ENCODE results near the gene ENC1.

ENC1 gene

DNA sequence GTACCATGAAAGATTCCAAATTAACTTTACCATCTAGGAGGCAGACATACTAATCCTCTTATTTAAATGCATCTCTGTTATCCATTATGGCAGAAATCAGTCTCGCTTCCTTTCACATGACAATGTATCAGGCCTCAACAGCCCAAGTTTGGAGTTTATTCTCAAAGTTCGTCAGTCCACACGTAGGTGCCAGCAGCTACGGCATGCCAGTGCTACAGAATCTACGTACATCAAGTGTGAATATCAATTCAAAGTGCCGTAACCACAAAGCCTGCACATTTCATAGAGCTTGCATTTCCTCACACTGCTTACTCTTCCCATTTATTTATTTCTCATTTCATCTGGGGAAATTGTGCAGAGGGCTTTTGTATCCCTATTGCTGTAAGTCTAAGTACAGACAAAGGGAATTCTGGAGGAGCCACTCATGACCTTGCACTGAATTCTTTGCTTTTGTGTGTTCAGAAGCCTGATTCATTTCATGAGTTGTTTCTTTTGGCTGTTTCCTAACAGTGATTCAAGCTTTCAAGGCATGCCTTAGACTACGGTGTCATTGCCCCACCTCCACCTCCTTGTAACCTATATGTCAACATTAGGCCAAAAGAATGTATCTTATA, 10.0 kb downstream of the ENC1 start:
- DNase-seq = no peak

DNA sequence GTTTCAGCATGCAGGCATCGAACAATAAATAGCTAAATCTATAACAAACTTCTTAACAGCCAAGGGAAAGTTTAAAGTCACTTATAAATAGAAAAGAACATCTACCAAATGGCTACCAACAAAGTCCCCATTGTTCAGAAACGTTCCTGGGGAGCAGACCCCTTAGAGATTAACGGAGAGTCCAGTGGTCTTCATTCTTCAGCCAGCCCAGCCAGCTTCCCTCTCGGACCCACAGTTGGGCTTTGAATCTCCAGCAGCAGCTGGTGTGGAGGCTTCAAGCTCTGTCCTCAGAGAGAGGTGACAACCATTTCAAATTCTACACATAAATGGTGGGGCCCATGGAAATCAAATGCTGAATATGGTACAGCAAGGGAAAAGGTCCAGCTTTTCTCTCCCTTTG, 11.2 kb downstream of the ENC1 start:
- DNase-seq = no peak

DNA sequence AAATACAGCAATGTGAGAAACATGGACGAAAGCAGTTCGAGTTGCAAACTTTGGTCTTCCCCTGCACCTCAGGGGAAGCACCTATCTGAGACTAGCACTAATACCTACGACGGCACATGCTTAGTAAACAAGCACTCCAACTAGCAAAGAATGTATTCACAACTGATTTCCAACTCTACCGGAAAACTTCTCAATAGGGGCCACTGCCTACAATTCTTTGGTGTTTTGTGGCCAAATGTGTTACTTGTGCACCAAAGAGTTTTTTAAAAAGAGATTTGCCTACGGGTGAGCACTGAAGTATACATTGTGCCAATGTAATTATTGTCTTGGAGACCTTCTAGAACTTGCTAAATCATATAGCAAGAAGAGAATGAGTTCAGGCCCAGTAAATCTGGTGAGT, 12.2 kb downstream of the ENC1 start:
- no peak for DNase-seq

DNA sequence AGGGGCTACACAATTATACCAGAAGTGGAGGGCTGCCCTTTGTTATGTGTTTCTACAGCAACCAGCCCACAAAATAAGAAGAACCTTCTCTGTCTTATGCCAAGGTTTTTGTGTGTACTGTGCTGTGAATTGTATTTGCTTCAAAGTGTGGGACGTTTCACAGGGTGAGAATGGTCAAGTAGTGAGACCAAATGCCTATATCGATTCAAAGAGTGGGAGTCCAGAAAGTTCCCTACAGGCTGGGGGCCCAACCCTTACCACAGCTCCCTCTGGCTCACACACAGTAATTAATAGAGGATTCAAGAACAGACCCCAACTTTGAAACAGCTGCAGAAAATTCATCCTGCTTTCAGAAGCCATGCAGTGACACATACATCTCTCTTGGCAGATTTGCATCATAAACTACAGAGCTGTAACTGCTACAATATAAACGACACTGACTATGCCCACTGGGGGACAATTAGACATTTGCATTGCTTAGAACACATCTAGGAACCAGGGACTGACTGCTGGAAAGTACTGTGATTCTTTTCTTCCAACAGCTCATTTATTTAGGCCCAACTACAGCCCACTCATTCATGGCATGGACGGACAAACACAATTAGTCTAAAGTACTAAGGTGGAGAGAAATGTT, 12.8 kb downstream of the ENC1 start:
- no peak for DNase-seq

DNA sequence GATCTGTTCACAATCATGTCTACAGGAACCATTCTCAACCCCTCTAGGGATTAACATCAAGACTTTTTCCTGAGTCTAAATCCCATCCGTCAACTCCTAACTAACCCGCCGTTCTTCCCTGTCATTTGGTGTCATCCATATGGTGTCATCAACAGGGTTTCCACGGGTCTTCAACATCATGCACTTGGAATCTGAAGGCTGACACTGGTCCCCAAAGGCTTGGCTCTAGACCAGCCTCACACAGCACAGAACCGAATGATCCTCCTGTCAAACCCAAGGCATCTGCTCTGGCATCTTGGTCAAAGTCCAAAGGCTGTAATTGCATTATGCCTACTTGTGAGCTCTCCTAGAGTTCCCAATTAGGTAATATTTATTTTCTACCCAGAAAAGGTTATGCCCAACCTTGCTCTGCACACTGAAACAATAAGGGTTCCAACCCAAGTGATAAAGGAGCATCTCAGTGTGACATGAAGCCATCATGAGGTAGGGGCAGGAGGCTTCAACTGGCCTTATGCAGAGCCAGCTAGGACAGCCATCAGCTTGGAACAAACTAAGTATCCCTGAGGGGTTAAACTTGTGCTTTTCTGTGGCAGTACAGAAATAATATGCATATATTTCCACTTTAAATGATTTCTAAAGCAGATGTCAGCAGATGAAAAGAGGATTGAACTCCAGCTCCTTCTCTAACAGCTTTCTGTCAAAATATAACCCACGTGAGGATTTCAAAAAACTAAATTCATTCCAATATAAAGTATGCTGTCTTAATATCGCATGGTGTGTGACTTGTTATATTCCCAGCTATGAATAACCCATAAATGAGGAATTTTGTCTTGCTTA, 13.9 kb downstream of the ENC1 start:
- DNase-seq = no peak

DNA sequence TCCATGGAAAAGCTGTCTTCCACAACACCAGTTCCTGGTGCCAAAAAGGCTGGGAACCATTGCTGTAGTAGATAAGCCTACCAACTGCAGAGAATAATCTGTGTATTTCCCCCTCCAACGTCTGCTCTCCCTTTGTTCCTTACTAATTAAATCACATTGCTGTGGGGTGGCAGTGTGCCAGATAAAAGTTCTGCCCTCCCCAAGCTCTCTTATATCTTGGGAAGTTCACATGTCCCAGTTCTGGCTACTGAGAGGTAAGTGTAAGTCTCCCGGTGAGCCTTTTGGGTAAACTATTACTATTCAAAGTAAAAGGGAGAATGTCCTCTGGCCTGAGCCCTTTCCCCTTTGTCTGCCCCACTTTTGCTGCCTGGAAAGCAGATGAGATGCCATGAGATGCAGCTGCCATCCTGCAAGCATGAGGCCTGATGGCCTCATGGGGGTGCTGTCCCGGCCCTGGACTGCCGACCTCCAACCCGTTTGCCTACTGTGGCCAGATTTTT, 14.7 kb downstream of the ENC1 start:
- no peak for DNase-seq

DNA sequence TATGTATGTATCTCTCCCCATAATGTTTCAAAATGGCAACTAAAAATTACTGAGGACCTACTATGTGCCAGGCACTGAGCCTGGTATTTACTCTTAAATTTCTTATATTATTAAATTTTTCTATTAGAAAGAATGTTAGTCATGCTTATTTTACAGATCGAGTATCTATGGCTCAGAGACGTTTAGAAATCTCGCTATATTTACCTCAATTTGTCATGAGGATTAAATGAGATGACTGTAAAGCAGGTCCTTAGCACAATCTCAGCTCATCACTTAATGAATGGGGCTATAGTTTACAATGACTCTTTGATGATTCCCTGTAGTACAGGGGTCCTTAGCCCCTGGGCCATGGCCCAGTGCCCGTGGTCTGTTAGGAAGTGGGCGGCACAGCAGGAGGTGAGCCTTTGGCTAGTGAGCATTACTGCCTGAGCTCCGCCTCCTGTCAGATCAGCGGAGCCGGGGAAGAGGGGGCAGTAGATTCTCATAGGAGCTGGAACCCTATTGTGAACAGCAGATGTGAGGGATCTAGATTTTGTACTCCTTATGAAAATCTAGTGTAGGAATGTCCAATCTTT, 15.5 kb downstream of the ENC1 start:
- DNase-seq = no peak

DNA sequence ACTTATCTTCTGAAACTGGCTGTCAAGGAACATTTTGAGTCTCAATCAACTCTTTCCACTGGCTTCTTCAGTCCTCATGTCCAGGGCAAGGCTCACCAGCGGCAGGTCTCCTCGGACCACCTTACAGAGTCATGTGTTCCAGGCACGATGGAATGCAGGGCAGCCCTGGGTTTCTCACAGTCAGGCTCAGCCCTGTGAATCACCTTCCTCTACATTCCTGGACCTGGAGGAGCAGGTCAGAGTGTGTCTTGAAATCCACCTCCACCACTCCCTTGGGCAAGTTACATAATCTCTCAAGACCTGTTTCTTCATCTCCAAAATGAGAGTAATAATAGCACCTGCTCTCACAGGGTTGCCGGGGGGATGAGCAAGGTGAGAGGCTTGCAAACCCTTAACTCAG, 16.0 kb downstream of the ENC1 start:
- DNase-seq = no peak

DNA sequence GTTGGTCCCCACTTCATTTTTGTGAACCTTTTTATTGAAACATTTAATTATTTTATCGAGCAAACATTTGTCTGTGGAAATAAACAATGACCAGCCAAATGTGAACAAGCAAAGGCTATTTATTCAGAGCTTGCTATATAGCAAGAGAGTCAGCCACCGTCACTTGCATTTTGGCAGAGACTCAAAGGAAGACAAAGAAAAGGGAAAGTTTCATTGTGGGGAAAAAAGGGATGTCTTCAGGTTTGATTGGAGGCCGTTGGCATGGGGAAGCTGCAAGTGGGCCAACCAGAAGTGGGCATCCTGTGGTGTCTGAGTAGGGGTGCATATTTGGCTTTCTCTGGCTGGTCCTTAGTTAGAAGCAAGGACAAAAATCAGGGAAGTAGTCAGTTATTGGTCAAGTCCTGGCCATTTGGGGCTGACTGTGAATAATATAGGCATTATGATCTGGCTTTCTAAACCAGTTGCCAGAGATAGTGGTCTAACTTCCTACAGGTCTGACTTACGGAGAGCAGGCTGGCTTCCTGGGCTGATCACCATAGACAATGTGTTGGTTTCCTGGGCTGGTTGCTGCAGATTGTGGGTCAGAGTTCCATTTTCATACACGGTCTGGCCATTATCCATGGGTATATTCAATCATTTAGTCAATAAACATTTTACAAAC, 16.6 kb downstream of the ENC1 start:
- DNase-seq = no peak

DNA sequence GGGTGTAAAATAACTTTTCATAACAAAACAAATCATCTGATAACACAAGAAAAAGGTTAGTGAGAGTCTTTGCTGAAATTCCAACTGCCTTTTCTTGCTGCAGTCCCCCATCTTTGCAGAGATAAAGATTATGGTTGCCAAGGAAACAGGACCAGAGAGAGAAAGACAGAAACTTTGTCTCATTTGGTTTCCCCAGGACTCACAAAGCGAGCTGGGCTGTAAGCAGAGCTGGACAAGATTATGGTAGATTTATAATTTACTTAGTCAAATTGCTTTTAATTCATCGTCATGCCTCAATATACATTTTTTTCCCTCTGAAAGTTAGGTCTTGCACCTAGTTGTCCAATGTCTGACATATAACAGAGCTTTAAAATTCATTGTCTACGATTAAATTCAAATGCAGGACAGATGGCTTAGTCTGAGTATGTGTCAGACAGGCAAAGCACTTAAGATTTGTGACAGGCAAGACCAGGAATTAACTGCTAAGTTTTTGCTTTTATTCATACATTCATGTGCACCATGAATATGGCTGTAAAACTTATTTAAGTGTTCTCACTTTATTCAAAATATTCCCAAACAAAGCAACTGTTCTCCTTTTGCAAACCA, 17.4 kb downstream of the ENC1 start:
- DNase-seq = no peak

DNA sequence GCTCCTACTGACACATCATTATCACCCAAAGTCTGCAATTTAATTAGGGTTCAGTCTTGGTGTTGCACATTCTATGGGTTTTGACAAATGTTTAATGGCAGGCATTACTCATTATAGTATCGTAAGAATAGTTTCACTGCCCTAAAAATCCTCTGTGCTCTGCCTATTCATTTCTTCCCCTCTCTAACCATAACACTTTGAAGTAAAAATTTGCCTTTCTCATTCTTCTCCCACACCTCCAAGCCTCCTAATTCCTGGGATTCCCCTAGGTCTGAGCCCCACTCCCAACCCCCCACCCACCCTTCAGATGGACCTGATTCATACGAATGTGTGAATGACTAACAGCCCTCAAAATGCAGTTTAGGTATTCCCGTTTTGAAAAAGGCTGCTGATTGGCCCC, 18.4 kb downstream of the ENC1 start:
- no peak for DNase-seq

DNA sequence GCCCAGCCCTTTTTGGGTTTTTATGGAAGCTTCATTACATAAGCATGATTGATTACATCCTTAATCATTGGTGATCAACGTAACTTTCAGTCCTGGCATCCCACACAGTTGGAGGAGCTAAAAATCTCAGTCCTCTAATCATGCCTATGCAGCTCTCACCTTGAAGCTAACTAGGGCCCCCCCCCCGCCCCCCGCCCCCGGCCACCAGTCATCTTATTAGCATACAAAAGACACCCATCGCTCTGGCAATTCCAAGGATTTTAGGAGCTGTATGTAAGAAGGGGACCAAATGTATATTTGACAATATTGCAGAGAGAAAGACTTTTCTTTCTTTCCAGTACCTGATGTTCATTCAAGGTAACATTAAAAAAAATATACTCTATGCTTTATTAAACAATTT, 19.0 kb downstream of the ENC1 start:
- no peak for DNase-seq

DNA sequence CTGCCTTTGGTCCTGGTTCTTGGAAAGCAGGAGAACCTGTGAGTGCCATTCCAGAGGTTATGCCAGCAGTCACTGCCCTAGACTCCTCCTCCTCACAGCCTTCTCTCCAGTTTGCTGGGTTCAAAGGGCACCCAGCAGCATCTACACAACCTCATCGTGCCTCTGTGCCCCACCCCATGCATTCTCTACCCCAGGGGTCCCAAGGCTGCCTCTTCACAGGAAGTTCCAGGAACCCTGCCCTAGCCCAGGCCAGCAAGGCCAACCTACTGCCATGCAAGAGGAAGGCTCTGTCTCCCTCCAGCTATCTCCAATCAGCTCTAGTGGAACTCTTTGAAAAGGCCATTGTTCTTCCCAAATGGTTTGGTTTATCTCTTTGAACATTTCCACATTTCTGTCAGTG, 21.2 kb downstream of the ENC1 start:
- DNase-seq = no peak

DNA sequence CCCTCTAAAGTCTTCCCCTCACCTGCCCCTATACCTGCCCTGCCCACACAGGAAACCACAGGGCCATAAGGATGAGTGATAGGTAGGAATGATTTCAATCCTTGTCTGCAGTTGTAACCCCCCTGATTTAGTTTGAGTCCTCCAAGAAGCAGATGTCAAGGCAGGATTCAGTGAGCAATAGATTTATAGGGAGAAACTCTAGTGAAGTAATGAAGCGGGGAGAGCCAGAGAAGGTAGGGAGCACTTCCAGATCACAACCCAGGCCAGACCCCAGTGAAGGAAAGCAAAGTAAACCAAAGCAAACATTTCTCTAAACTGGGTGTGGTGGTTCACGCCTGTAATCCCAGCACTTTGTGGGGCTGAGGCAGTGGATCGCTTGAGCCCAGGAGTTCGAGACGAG, 22.4 kb downstream of the ENC1 start:
- DNase-seq = no peak

DNA sequence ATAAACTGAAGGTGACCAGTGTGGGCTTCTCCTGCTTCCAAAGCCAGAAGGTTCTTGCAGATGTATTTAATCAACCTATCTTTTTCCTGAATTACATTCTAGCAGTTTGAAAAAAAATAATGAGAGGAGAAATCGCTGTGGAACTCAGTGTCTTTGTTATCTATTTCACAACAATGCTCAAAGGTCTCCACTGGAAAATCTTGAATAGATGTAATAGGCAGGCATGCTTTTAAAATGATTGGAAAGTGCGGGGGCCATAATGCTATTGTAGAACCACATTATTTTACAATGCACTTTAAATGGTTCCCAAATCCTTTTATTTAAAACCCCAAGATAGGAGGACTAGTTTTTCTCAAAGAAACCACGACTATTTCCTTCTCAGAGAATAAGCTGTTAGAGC, 23.3 kb downstream of the ENC1 start:
- DNase-seq = no peak

DNA sequence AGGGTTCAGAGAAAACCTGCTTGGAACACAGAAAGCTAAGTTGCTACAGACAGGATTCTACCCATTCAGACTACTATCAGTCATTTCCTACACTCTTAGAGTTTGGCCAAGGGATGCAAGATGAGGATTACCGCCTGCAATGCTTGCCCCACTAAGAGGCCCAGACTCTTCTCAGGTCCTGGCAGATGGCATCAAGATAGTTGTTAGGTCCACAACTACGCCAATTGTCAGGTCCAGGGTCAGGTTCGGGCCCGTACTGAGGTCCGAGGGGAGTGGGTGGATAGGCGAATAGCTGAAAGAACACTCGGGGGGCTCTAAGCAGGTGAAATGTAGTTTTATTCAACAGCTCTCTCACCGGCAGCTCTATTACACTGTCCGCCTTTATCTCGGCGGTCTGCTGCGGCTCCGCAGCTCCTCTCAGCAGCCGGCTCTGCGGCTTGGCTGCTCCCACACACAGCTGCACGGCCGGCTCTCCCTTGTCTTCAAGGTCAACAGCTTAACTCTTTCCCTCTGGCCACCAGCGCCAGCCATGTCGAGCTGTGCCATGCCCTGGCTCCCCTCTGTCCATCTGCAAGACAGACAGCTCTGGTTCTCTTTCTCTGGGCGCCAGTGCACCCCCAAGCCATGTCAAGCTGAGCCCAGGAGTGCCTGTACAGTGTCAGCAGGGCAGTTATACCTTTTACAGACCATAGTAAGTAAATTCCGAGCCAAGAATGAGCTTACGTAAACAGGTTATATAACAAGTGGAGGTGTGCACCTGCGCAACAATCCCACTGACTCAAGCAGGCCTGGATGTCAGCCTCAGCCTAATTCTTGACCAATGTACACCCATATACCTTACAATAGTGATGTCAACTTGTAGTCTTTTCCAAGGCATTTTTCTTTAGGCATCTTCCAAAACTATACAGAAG, 24.0 kb downstream of the ENC1 start:
- DNase-seq = no peak

DNA sequence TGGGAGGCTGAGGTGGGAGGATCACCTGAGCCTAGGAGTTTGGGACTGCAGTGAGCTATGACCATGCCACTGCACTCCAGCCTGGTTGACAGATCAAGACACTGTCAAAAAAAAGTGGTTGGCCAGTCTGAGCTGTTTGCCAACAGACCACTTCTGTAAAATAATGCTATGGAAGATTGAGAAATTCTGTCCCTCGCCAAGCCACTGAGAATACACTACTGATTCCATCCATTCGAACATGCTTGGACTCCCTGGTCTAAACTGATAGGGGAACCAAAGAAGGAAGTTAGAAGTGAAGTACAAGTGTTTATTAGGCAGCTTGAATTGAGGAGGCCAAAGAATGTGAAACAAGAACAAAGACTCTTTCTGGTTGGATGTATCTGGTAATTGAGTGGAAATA, 27.2 kb downstream of the ENC1 start:
- no peak for DNase-seq

DNA sequence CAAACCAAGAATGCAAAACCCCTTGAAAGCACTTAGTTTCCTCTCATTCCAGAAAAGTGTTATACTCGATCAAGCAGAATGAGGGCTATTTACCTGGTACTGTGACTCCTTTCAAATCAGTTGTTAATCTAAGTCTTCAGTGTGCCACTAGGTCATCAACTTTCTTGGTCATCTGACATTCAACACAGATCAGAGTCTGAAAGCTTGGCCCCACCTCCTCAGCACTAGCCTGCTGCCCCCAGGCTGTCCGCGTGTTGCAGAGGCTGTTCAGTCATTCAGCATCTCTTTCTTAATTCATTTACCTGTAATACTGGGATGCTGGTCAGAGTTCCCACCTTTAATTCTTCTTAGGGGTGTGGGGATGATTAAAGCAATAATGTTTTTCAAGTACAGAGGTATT, 28.5 kb downstream of the ENC1 start:
- DNase-seq = no peak

DNA sequence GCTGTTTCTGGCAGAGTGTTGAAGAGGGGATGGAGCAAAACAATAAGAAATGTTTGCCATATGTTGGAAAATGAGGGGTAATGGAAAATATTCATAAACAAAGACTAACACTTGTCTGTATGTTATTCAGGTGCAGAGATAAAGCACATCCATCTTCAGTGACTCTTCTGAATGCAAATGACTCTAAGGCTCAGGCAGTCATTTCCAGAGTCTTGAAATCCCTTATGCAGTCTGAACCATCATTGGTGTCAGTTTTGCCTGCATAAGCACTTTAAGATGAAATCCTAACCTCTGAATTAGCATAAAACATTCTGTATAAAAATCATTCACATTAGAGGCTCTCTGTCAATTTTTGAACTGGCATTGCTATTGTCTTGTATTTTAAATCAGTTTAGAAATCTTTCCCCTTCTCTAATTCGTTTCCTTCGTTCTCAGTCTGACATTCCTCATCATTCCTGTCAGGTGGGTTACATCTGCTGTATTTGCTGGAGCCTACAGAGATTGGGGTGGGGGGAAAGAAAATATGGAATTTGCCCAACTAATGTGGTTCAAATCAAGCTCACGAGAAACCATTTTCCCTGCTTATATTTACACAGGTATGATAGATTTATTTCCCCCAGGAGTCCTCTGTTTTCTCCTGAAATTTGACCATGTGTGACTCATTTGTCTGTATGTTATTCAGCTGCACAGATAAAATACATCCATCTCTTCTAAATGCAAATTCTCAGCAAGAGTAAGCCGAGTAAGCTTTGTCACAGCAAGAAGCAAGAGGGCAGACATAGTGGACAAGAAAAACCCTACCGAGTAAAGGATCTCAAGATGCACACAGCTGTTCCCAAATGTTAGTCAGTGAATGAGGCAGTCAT, 31.6 kb downstream of the ENC1 start:
- no peak for DNase-seq

DNA sequence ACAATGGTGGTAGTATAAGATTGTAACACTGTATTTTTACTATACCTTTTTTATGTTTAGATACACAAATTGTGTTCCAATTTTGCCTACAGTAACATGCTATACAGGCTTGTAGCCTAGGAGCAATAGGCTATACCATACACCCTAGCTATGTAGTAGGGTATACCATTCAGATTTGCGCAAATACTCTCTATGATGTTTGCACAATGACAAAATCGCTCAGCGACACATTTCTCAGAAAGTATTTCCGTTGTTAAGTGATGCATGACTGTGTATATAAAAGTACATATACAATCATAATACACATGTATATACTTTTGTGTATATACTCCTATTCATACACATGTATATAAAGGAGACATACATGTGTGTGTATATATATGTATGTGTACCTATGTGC, 34.8 kb downstream of the ENC1 start:
- no peak for DNase-seq

DNA sequence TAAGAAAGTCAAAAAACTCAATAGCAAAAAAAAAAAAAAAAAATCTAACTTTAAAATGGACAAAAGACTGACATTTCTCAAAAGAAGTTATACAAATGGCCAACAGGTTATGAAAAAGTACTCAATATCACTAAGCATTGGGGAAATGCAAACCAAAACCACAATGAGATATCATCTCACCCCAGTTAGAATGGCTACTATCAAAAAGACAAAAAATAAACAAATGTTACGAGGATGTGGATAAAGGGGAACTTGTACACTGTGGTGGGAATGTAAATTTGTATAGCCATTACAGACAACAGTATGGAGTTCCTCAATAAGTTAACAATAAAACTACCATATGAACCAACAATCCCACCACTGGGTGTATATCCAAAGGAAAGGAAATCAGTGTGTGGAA, 37.2 kb downstream of the ENC1 start:
- DNase-seq = no peak

Data from NCI-H2029 treated with DMSO at 0.1 percent for 48 hours (cell line).